Keratinocyte (primary cell): Measurements from ENCODE around the gene EPHX1. TPM values are rescaled to one million over a fixed set of nuclear protein-coding genes. Genes with fewer than 3 reads are reported as not detected.

Experiments used
- DNase-seq: peaks from one replicate; pipeline ENCODE4 v3.0.0-alpha.2; 2011; ENCODE audit warnings: low read depth, missing footprints, low spot score
- FAIRE-seq: peaks from 2 replicates; lab custom pipeline; 2011; peaks lifted over from hg19 to GRCh38; lab: Jason Lieb, UNC
- H2AFZ ChIP-seq: 2 replicates; pipeline ENCODE4 v1.6.0; 2012; ENCODE audit warnings: low read length, control low read depth, inconsistent platforms; ENCODE audit not compliant: control insufficient read depth
- H3K27ac ChIP-seq: 2 replicates; pipeline ENCODE4 v1.5.1; 2011; ENCODE audit warnings: low read length; ENCODE audit not compliant: control insufficient read depth, insufficient read depth
- H3K27me3 ChIP-seq: 3 replicates; pipeline ENCODE4 v1.6.0; 2011; ENCODE audit warnings: low read length; ENCODE audit not compliant: control insufficient read depth, insufficient read depth; ENCODE audit errors: extremely low read depth
- H3K36me3 ChIP-seq, 2 experiments: 2 replicates in 1 of 2; 3 replicates in 1 of 2; pipeline ENCODE4 v1.5.1; 2011; ENCODE audit warnings: low read length in 2 of 2, mild to moderate bottlenecking in 1 of 2; ENCODE audit not compliant: control insufficient read depth in 2 of 2, insufficient read depth in 2 of 2; ENCODE audit errors: extremely low read depth in 1 of 2
- H3K4me1 ChIP-seq: 3 replicates; pipeline ENCODE4 v1.5.1; 2011; ENCODE audit warnings: low read length; ENCODE audit not compliant: control insufficient read depth, insufficient read depth; ENCODE audit errors: extremely low read depth
- H3K4me2 ChIP-seq: 3 replicates; pipeline ENCODE4 v1.6.0; 2011; ENCODE audit warnings: low read depth, low read length; ENCODE audit not compliant: control insufficient read depth, insufficient read depth; ENCODE audit errors: extremely low read depth
- H3K4me3 ChIP-seq, 3 experiments: fragments of 200-600 bp in 1 of 3; sonication (generic) in 1 of 3; 2 replicates in 2 of 3; 3 replicates in 1 of 3; pipeline ENCODE4 v1.5.1; 2011 to 2016; ENCODE audit warnings: low read length in 3 of 3, mild to moderate bottlenecking in 3 of 3, control low read depth in 2 of 3, inconsistent platforms in 1 of 3, low read depth in 1 of 3, mixed read lengths in 1 of 3, mixed run types in 1 of 3, moderate library complexity in 1 of 3; ENCODE audit not compliant: control insufficient read depth in 2 of 3, insufficient read depth in 2 of 3; ENCODE audit errors: extremely low read depth in 1 of 3
- H3K79me2 ChIP-seq: 2 replicates; pipeline ENCODE4 v1.6.0; 2012; ENCODE audit warnings: low read length; ENCODE audit not compliant: control insufficient read depth, insufficient read depth
- H3K9ac ChIP-seq: 3 replicates; pipeline ENCODE4 v1.6.0; 2011; ENCODE audit warnings: low read length; ENCODE audit not compliant: control insufficient read depth, insufficient read depth; ENCODE audit errors: extremely low read depth
- H3K9me1 ChIP-seq: 3 replicates; pipeline ENCODE4 v1.6.0; 2011; ENCODE audit warnings: low read length; ENCODE audit not compliant: control insufficient read depth, insufficient read depth; ENCODE audit errors: extremely low read depth
- H3K9me3 ChIP-seq: 2 replicates; pipeline ENCODE4 v1.5.1; 2012; ENCODE audit warnings: low read depth, low read length; ENCODE audit not compliant: control insufficient read depth
- H4K20me1 ChIP-seq: 3 replicates; pipeline ENCODE4 v1.6.0; 2011; ENCODE audit warnings: low read length; ENCODE audit not compliant: control insufficient read depth, insufficient read depth; ENCODE audit errors: extremely low read depth
- EZH2 ChIP-seq: IDR thresholded peaks from one replicate; pipeline ENCODE4 v1.6.1; 2012; ENCODE audit warnings: inconsistent platforms, mild to moderate bottlenecking, low read length, moderate library complexity
- dilution Hi-C: fragments of 300-500 bp; cut with MboI; formaldehyde crosslinking; loops from one replicate; pipeline ENCODE4 v1.7.0; 2020; ENCODE audit warnings: low sequenced_read_pairs; ENCODE audit not compliant: extremely low pct_ligation_motif_present
- polyA plus RNA-seq, 5 experiments: library from polyadenylated mRNA; depleted of rRNA in 3 of 5; stranded (reverse) in 3 of 5; stranded (forward) in 1 of 5; unstranded in 1 of 5; fragments of >200 nt; gene quantifications; 1 replicate in 1 of 5; 2 replicates in 3 of 5; 3 replicates in 1 of 5; pipeline versions ENCODE4 v1.2.1 to v1.2.3, GENCODE V29; 2011 to 2012; ENCODE audit warnings: missing spikeins in 2 of 5, low read depth in 1 of 5, low replicate concordance in 1 of 5
- TF ChIP-seq, protein P1 (sequence below), 3 experiments: IDR thresholded peaks in 1 of 3; conservative IDR thresholded peaks in 1 of 3; optimal IDR thresholded peaks in 1 of 3; 2 replicates in 2 of 3; 3 replicates in 1 of 3; pipeline versions ENCODE3 to v1.5.1; 2011; ENCODE audit warnings: low read length in 3 of 3, mild to moderate bottlenecking in 3 of 3, moderate library complexity in 2 of 3, control low read depth in 1 of 3, inconsistent platforms in 1 of 3; ENCODE audit not compliant: insufficient read depth in 2 of 3; ENCODE audit errors: extremely low read depth in 1 of 3

EPHX1 gene
- polyA plus RNA-seq, 1 donor (not counting 4 experiments of a cell fraction or from before 2014, with no cell fraction given): 6.4 TPM

GRCh38 chr1:225817611-225818061 lies 7.7 kb downstream of the EPHX1 start:
- H3K27ac ChIP-seq: no peak overlapping the region
- no peaks in the 10 kb centered on the region for H3K36me3 ChIP-seq
- FAIRE-seq (no peak), DNase-seq (no peak)
- no peaks in the 10 kb centered on the region for H3K27me3 ChIP-seq
- H3K4me3 ChIP-seq: no peak overlapping the region
- H3K4me1 ChIP-seq: peaks cover 17% of the 10 kb centered on the region
- no peaks in the 10 kb centered on the region for H3K9me3 ChIP-seq
- no peaks in the 10 kb centered on the region for H3K79me2 ChIP-seq
- no peaks in the 10 kb centered on the region for H4K20me1 ChIP-seq
- TF ChIP-seq EZH2: no peak
- TF ChIP-seq, protein P1, sequence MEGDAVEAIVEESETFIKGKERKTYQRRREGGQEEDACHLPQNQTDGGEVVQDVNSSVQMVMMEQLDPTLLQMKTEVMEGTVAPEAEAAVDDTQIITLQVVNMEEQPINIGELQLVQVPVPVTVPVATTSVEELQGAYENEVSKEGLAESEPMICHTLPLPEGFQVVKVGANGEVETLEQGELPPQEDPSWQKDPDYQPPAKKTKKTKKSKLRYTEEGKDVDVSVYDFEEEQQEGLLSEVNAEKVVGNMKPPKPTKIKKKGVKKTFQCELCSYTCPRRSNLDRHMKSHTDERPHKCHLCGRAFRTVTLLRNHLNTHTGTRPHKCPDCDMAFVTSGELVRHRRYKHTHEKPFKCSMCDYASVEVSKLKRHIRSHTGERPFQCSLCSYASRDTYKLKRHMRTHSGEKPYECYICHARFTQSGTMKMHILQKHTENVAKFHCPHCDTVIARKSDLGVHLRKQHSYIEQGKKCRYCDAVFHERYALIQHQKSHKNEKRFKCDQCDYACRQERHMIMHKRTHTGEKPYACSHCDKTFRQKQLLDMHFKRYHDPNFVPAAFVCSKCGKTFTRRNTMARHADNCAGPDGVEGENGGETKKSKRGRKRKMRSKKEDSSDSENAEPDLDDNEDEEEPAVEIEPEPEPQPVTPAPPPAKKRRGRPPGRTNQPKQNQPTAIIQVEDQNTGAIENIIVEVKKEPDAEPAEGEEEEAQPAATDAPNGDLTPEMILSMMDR (optimal IDR thresholded peaks at IDR 0.05 in 1 of 3, IDR thresholded peaks at IDR 0.05 in 1 of 3, conservative IDR thresholded peaks at IDR 0.05 in 1 of 3; ENCODE audit: extremely low read depth in 1 of 3, insufficient read depth in 2 of 3, low read length in 3 of 3): no peak
- dilution Hi-C loops: no loop called here
- peak overlapping the region; percentile 18 for H3K9ac ChIP-seq
- H2AFZ ChIP-seq: peak overlapping the region; percentile 33
- H3K9me1 ChIP-seq: no peaks in the 10 kb centered on the region
- H3K4me2 ChIP-seq: peak overlapping the region; percentile 27

DNA sequence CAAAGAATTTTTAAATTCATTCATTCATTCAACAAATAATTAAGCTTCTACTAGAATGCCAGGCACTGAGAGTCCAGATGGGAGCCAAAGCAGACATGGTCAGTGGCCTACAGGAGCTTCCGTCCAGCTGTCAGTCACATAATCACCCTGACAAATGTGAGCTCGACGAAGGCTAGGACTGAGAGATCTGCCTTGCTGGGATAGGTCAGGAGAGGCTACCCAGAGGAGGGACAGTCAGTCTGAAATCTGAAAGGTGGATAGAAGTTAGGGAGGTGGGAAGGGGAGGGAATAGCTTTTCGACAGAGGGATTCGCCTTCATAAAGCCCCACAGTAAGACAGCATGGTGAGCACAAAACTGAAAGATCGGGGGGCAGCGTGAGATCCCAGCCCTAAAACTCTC lies 8.3 kb downstream of the EPHX1 start:
- Histone ChIP-seq H3K9ac (no peak overlapping the region), H3K9me1 (no peaks in the 10 kb centered on the region), H3K36me3 (no peaks in the 10 kb centered on the region), H3K4me3 (no peak overlapping the region), H3K27me3 (no peaks in the 10 kb centered on the region), H3K4me1 (peaks cover 17% of the 10 kb centered on the region), H2AFZ (no peak overlapping the region), H3K4me2 (no peak overlapping the region), H3K79me2 (no peaks in the 10 kb centered on the region), H4K20me1 (no peaks in the 10 kb centered on the region), H3K27ac (no peak overlapping the region), H3K9me3 (no peaks in the 10 kb centered on the region)
- FAIRE-seq: no peak
- DNase-seq: no peak
- dilution Hi-C loops: no loop called here
- TF ChIP-seq, protein P1 (optimal IDR thresholded peaks at IDR 0.05 in 1 of 3, IDR thresholded peaks at IDR 0.05 in 1 of 3, conservative IDR thresholded peaks at IDR 0.05 in 1 of 3; ENCODE audit: extremely low read depth in 1 of 3, insufficient read depth in 2 of 3, low read length in 3 of 3): no peak
- no peak for TF ChIP-seq EZH2
